ENCODE data around the gene ARL4D.

Gene ARL4D

GRCh38 chr17:43430936-43431713 is 32.3 kb downstream of the ARL4D start:
- no peak for DNase-seq

GRCh38 chr17:43431714-43432523 is 33.1 kb downstream of the ARL4D start:
- DNase-seq, result peak; percentile 74

GRCh38 chr17:43434902-43435319 is 36.1 kb downstream of the ARL4D start:
- DNase-seq, result no peak

- DNase-seq, result no peak
Observed at GRCh38 chr17:43437756-43438155, 39.0 kb downstream of the ARL4D start.

- DNase-seq, result no peak
Observed at GRCh38 chr17:43438626-43439025, 39.8 kb downstream of the ARL4D start.

- no peak for DNase-seq
Observed at GRCh38 chr17:43439041-43439440, 40.2 kb downstream of the ARL4D start.

GRCh38 chr17:43442711-43443110 is 43.9 kb downstream of the ARL4D start:
- no peak for DNase-seq

- DNase-seq, result no peak
Observed at GRCh38 chr17:43443381-43443780, 44.6 kb downstream of the ARL4D start.

GRCh38 chr17:43444223-43445008 is 45.6 kb downstream of the ARL4D start:
- no peak for DNase-seq

GRCh38 chr17:43445009-43445589 is 46.3 kb downstream of the ARL4D start:
- no peak for DNase-seq

GRCh38 chr17:43446773-43447172 is 48.0 kb downstream of the ARL4D start:
- no peak for DNase-seq

GRCh38 chr17:43448720-43449469 is 50.1 kb downstream of the ARL4D start:
- DNase-seq, result no peak

GRCh38 chr17:43449470-43450248 is 50.9 kb downstream of the ARL4D start:
- no peak for DNase-seq
